Fibroblast of skin of right quadriceps (primary cell): ENCODE results near the gene ZCCHC9.

Source experiments
- DNase-seq: peaks from one replicate; pipeline ENCODE4 v3.0.0-alpha.2; 2013

ZCCHC9 gene

GRCh38 chr5:81360640-81361039 lies 59.3 kb downstream of the ZCCHC9 start:
- no peak for DNase-seq

DNA sequence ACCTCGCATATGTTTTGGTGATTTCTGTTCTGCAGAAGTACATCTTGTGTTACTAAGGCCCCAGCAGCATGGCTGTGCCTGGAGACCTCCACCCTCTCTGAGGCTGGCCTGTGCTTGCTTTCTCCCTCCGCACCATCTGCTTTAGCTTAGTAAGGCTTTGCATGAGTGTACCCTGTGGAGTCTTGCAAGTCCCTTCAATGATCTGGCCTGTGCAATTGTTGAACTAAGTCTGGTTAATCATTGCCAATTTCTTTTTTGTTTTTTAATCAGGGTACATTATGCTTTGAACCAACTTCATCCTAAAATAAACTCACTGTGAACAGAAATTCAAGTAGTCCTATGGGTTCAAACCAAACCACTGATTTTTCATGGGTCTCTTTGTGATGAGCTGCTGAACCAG lies 60.2 kb downstream of the ZCCHC9 start:
- no peak for DNase-seq
